GM23248 (cell line): ENCODE measurements around the gene VPS13D.

Source experiments
- EZH2 ChIP-seq: fragments of 200-600 bp; sonication (generic); IDR thresholded peaks from 2 replicates; pipeline ENCODE4 v1.6.1; 2018; ENCODE audit warnings: antibody characterized with exemption, mild to moderate bottlenecking; ENCODE audit not compliant: insufficient read depth, poor library complexity, severe bottlenecking
- EZH2phosphoT487 ChIP-seq: fragments of 200-600 bp; sonication (generic); IDR thresholded peaks from 2 replicates; pipeline ENCODE4 v1.6.1; 2018; ENCODE audit warnings: antibody characterized with exemption, moderate library complexity, mild to moderate bottlenecking, low read depth; ENCODE audit not compliant: insufficient read depth

GRCh38 chr1:12348113-12348512 lies 118.3 kb downstream of the VPS13D start:
- TF ChIP-seq EZH2 (no peak), EZH2phosphoT487 (no peak)
